ENCODE measurements around the gene VPS9D1.

DNA sequence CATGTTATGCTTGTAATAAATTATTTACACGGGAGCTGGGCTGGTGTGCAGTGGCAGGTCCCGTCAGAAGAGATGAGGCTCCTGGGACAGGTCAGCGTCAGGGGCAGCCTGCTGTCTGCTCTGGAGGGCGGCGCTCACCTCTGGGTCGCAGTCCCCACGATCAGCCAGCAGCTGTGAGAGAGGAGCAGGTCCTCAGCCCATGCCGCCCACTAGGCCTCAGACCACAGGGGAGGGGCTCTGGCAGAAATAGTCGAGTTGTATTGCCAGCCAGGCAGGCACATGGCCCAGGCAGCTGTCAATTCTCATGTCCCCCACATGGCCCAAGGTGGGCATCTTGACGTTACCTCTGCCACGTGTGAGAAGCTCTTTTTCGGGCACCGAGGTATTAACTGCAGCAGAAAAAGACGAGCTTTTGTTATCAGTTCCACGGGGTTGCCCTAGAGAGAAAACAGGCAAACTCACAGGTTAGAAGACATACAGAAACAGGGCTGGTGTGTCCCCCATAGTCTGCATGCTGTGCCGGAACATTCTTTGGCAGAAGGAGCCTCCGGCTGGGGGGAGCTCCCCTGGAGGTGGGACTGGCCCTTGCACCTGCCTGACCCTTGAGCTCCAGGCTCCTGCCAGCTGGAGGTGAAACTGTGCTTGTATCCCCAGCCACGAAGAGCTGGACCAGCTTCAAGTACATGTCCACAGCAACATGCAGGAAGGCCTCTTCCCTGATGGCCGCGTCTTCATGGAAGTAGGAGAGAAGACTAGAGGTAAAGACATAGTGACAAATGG, 18.0 kb upstream of the VPS9D1 start:
- TF ChIP-seq CTCF (IDR thresholded peaks at IDR 0.05; ENCODE audit: low read length) (no peak), EZH2 (IDR thresholded peaks at IDR 0.05; ENCODE audit: borderline replicate concordance, low read length) (no peak)

Measured in OCI-LY1 (cell line).